GM12891 (cell line): ENCODE data around the gene UBE3D.

Source experiments
- PAX5 ChIP-seq: IDR thresholded peaks from 2 replicates; pipeline ENCODE4 v1.6.1; 2011; ENCODE audit warnings: low read length, moderate library complexity, mild to moderate bottlenecking; ENCODE audit not compliant: insufficient read depth, severe bottlenecking
- POLR2A ChIP-seq: IDR thresholded peaks from 2 replicates; pipeline ENCODE4 v1.6.1; 2011; ENCODE audit warnings: low read depth, low read length, control low read depth
- POLR2AphosphoS5 ChIP-seq: IDR thresholded peaks from 2 replicates; pipeline ENCODE4 v1.6.1; 2011; ENCODE audit warnings: low read depth, low read length, control low read depth
- TAF1 ChIP-seq: IDR thresholded peaks from 2 replicates; pipeline ENCODE4 v1.6.1; 2011; ENCODE audit warnings: low read depth, low read length, control low read depth

GRCh38 chr6:82863781-82864180, 201.9 kb downstream of the UBE3D start:
- TF ChIP-seq POLR2AphosphoS5 = no peak
- TF ChIP-seq POLR2A = no peak
- no peak for TF ChIP-seq TAF1
- no peak for TF ChIP-seq PAX5
